Upper lobe of left lung (tissue), 6 donors: ENCODE measurements around the gene NT5DC2. TPM values are rescaled to one million over a fixed set of nuclear protein-coding genes. Genes with fewer than 3 reads are reported as not detected.

Experiments used
- ATAC-seq, 2 donors: fragments of 200-7000 bp; cut with Tn5 transposase; one replicate each; pipeline ENCODE4 v1.9.1; 2022; ENCODE audit warnings: mild to moderate bottlenecking in 2 of 2, moderate library complexity in 2 of 2; ENCODE audit not compliant: low FRiP score in 2 of 2
- DNase-seq, 2 donors: peaks; one replicate each; pipeline ENCODE4 v3.0.0-alpha.2; 2019 to 2020
- H3K27ac ChIP-seq, 4 donors: fragments of 200-600 bp; sonication (generic); one replicate each; pipeline ENCODE4 v1.5.1; 2016 to 2019
- H3K27me3 ChIP-seq, 4 donors: fragments of 200-600 bp; sonication (generic); one replicate each; pipeline ENCODE4 v1.5.1; 2017 to 2019
- H3K36me3 ChIP-seq, 4 donors: fragments of 200-600 bp; sonication (generic); one replicate each; pipeline ENCODE4 v1.5.1; 2016 to 2019
- H3K4me1 ChIP-seq, 4 donors: fragments of 200-600 bp; sonication (generic); one replicate each; pipeline ENCODE4 v1.5.1; 2018 to 2019
- H3K4me3 ChIP-seq, 4 donors: fragments of 200-600 bp; sonication (generic); one replicate each; pipeline ENCODE4 v1.5.1; 2017 to 2019; ENCODE audit warnings: mild to moderate bottlenecking in 2 of 4, moderate library complexity in 1 of 4
- H3K9me3 ChIP-seq, 4 donors: fragments of 200-600 bp; sonication (generic); one replicate each; pipeline ENCODE4 v1.5.1; 2018 to 2019
- EP300 ChIP-seq, 4 donors: sonication (generic); formaldehyde crosslinking; IDR thresholded peaks; one replicate each; pipeline ENCODE4 v1.5.1; 2017; ENCODE audit warnings: antibody characterized with exemption in 4 of 4, control low read depth in 2 of 4
- POLR2A ChIP-seq, 4 donors: fragments of 450-650 bp; IDR thresholded peaks; one replicate each; pipeline ENCODE4 v1.5.1; 2016 to 2017; ENCODE audit warnings: antibody characterized with exemption in 4 of 4, mild to moderate bottlenecking in 2 of 4
- POLR2AphosphoS5 ChIP-seq, 2 donors: sonication (generic); formaldehyde crosslinking; IDR thresholded peaks; one replicate each; pipeline ENCODE4 v1.5.1; 2017; ENCODE audit warnings: antibody characterized with exemption in 2 of 2
- WGBS, 2 donors: methylation state at CpG; one replicate each; pipeline ENCODE4 v1.1.5; 2017 to 2018; 5-methylcytosine and 5-hydroxymethylcytosine counted together
- total RNA-seq, 6 donors: library from RNA; depleted of rRNA in 4 of 6; stranded (reverse); fragments of >200 nt in 4 of 6; gene quantifications; one replicate each; pipeline versions ENCODE4 v1.1.0 to v1.2.1, GENCODE V29; 2016 to 2021
- TF ChIP-seq, protein P1 (sequence below), 6 experiments: fragments of 450-650 bp in 4 of 6; fragments of 200-600 bp in 2 of 6; sonication (generic) in 2 of 6; IDR thresholded peaks; one replicate each; pipeline ENCODE4 v1.5.1; 2016 to 2019; ENCODE audit warnings: antibody characterized with exemption in 6 of 6
- donor health status: DM: no; HTN: no; CAD: no; lungs with moderate emphysema.
- donor health status: DM: no; HTN: yes; CAD: no; lungs with severe emphysema.

NT5DC2 gene
- total RNA-seq, 6 donors from 2014 or later = 27.3 to 113 (median 46.2) TPM

GRCh38 chr3:52541050-52541449 is 7.4 kb upstream of the NT5DC2 start:
- no peak for TF ChIP-seq POLR2AphosphoS5 (IDR thresholded peaks at IDR 0.05)
- no peak for TF ChIP-seq EP300 (IDR thresholded peaks at IDR 0.05)
- TF ChIP-seq POLR2A (IDR thresholded peaks at IDR 0.05) = no peak
- TF ChIP-seq, protein P1, sequence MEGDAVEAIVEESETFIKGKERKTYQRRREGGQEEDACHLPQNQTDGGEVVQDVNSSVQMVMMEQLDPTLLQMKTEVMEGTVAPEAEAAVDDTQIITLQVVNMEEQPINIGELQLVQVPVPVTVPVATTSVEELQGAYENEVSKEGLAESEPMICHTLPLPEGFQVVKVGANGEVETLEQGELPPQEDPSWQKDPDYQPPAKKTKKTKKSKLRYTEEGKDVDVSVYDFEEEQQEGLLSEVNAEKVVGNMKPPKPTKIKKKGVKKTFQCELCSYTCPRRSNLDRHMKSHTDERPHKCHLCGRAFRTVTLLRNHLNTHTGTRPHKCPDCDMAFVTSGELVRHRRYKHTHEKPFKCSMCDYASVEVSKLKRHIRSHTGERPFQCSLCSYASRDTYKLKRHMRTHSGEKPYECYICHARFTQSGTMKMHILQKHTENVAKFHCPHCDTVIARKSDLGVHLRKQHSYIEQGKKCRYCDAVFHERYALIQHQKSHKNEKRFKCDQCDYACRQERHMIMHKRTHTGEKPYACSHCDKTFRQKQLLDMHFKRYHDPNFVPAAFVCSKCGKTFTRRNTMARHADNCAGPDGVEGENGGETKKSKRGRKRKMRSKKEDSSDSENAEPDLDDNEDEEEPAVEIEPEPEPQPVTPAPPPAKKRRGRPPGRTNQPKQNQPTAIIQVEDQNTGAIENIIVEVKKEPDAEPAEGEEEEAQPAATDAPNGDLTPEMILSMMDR (IDR thresholded peaks at IDR 0.05) = no peak

DNA sequence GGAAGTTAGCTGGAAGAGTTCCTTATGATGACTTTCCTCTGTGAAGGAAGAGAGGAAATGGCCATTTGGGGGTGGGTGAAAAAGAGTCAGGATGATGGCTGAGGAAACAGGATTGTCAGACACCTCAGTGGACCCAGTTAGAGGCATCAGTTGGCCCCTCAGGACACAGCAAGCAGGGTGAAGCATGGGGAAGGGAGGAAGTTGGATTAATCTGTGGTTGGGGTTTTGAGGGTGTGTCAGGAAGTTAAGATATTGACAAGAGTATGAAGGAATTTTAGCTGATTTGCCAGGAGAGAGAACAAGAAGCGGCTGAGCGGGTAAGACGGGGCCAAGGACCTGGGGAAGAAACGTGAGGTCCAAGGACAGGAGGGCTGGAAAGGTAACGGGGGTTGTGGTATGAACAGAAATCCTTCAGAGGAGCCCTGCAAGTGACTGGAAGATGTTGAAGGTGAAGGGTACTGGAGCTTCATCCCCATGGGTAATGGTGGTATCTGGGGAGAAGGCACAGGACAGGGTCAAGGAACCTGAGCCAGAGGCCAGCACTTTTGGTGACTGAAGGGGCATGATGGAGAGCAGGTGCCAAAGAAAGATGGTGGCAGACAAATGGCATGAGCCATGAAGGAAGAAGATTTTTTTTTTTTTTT is 5.5 kb upstream of the NT5DC2 start:
- no peaks in the 10 kb centered on the region for H3K9me3 ChIP-seq
- peak overlapping the region in 1 of 4 donors; percentile 74 for H3K4me3 ChIP-seq
- DNase-seq = no peak
- peaks cover 36 to 56% (median 49%) of the 10 kb centered on the region in 4 donors for H3K4me1 ChIP-seq
- H3K27me3 ChIP-seq = no peaks in the 10 kb centered on the region
- TF ChIP-seq, protein P1 (IDR thresholded peaks at IDR 0.05) = no peak
- peaks cover 0 to 9% (median 3%) of the 10 kb centered on the region in 4 donors for H3K36me3 ChIP-seq
- peak overlapping the region in 3 of 4 donors; percentile 33 to 90 (median 37) for H3K27ac ChIP-seq
- no peak for ATAC-seq
- 67 to 73% methylated on average over 5 of the region's 5 CpGs for WGBS, 2 donors

More at GRCh38 chr3:52541050-52541449, 7.4 kb upstream of the NT5DC2 start:
- no peak overlapping the region for H3K4me3 ChIP-seq
- ATAC-seq = no peak
- 72 to 76% methylated on average over 2 of the region's 2 CpGs for WGBS, 2 donors
- DNase-seq = no peak
- H3K27ac ChIP-seq = no peak overlapping the region
- H3K27me3 ChIP-seq = no peaks in the 10 kb centered on the region
- peaks cover 31 to 41% (median 35%) of the 10 kb centered on the region in 4 donors for H3K4me1 ChIP-seq
- no peaks in the 10 kb centered on the region for H3K9me3 ChIP-seq
- H3K36me3 ChIP-seq = peaks cover 0 to 20% (median 3%) of the 10 kb centered on the region in 4 donors

- WGBS, 2 donors = 72 to 73% methylated on average over 7 of the region's 7 CpGs
- peaks cover 39 to 66% (median 54%) of the 10 kb centered on the region in 4 donors for H3K4me1 ChIP-seq
- DNase-seq = no peak
- no peak for TF ChIP-seq EP300 (IDR thresholded peaks at IDR 0.05)
- TF ChIP-seq, protein P1 (IDR thresholded peaks at IDR 0.05) = no peak
- peaks cover 0 to 9% (median 3%) of the 10 kb centered on the region in 4 donors for H3K36me3 ChIP-seq
- H3K9me3 ChIP-seq = no peaks in the 10 kb centered on the region
- H3K27me3 ChIP-seq = no peaks in the 10 kb centered on the region
- ATAC-seq = no peak
- peak overlapping the region in 3 of 4 donors; percentile 74 to 76 (median 75) for H3K4me3 ChIP-seq
- peak overlapping the region; percentile 89 to 90 (median 90) for H3K27ac ChIP-seq
Measured at GRCh38 chr3:52537726-52538421, 4.2 kb upstream of the NT5DC2 start.

DNA sequence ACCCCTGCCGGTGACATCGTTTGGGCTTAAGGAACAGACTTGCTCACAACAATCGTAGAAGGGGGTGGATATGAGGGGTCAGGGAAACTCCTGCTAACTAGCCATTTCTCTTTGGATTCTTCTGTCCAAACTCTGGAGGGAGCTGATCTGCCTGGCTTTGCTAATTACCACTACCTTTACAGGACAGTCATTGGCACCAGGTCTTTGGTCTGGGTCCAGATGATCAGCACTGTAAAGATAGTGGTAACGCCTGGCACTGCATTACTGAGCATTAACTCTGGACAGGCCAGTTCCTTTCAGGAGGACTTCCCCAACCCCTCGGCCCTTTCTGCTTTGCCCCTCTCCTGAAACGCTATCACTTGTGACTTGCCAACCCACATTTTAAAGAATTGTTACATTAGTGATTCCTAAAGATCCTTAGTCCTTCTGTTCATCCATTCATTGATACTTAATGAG is 3.5 kb upstream of the NT5DC2 start:
- Histone ChIP-seq H3K36me3 (peaks cover 0 to 9% (median 3%) of the 10 kb centered on the region in 4 donors), H3K4me3 (peak overlapping the region; percentile 74 to 84 (median 76)), H3K27me3 (no peaks in the 10 kb centered on the region), H3K4me1 (peaks cover 46 to 73% (median 60%) of the 10 kb centered on the region in 4 donors), H3K9me3 (no peaks in the 10 kb centered on the region), H3K27ac (peak overlapping the region; percentile 89 to 90 (median 90))
- ATAC-seq (no peak), DNase-seq (no peak)
- WGBS, 2 donors = 1 to 3% methylated on average over 5 to 6 of the region's 6 CpGs
- TF ChIP-seq EP300 (IDR thresholded peaks at IDR 0.05) (no peak), POLR2A (IDR thresholded peaks at IDR 0.05) (no peak), POLR2AphosphoS5 (IDR thresholded peaks at IDR 0.05) (peak in 1 of 2 donors; percentile 41)
- TF ChIP-seq, protein P1 (IDR thresholded peaks at IDR 0.05) = no peak
